ENCODE measurements around the gene ATP10A. TPM values are rescaled to one million over a fixed set of nuclear protein-coding genes. Genes with fewer than 3 reads are reported as not detected.

The ATP10A gene
- total RNA-seq, 1 experiment from 2014 or later, result 3.9 TPM

GRCh38 chr15:25787855-25788520 is 75.1 kb downstream of the ATP10A start:
- TF ChIP-seq, protein P1, sequence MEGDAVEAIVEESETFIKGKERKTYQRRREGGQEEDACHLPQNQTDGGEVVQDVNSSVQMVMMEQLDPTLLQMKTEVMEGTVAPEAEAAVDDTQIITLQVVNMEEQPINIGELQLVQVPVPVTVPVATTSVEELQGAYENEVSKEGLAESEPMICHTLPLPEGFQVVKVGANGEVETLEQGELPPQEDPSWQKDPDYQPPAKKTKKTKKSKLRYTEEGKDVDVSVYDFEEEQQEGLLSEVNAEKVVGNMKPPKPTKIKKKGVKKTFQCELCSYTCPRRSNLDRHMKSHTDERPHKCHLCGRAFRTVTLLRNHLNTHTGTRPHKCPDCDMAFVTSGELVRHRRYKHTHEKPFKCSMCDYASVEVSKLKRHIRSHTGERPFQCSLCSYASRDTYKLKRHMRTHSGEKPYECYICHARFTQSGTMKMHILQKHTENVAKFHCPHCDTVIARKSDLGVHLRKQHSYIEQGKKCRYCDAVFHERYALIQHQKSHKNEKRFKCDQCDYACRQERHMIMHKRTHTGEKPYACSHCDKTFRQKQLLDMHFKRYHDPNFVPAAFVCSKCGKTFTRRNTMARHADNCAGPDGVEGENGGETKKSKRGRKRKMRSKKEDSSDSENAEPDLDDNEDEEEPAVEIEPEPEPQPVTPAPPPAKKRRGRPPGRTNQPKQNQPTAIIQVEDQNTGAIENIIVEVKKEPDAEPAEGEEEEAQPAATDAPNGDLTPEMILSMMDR (conservative IDR thresholded peaks at IDR 0.05), result no peak
- Histone ChIP-seq H2BK12ac (ENCODE audit: insufficient read length, low read depth, low read length) (no peak overlapping the region), H3K23me2 (ENCODE audit: insufficient read length, low read depth, low read length, poor library complexity, severe bottlenecking) (no peaks in the 10 kb centered on the region), H2BK5ac (ENCODE audit: insufficient read length, low read length) (no peak overlapping the region), H4K5ac (ENCODE audit: insufficient read length, low read depth, low read length) (no peak overlapping the region), H3T11ph (ENCODE audit: low read length) (no peak overlapping the region), H3K4ac (ENCODE audit: low read depth, low read length) (no peak overlapping the region), H4K91ac (ENCODE audit: insufficient read length, low read depth, low read length) (no peak overlapping the region), H4K8ac (replicated peaks; ENCODE audit: insufficient read length, low read depth, low read length) (no peak overlapping the region), H3K4me1 (ENCODE audit: insufficient read depth, low read length) (peaks cover 6% of the 10 kb centered on the region; the same call in 1 of the 2 replicates), H4K20me1 (ENCODE audit: control insufficient read depth, insufficient read depth, insufficient read length) (no peaks in the 10 kb centered on the region), H3K14ac (ENCODE audit: insufficient read depth, low read length) (no peak overlapping the region), H3K27ac (ENCODE audit: insufficient read length, low read depth, low read length) (no peak overlapping the region), H3K79me1 (ENCODE audit: insufficient read depth, low read depth, low read length, poor library complexity, severe bottlenecking) (no peaks in the 10 kb centered on the region), H2AFZ (ENCODE audit: low read length) (no peak overlapping the region), H2BK120ac (ENCODE audit: low read depth, low read length, poor library complexity, severe bottlenecking) (no peak overlapping the region), H2BK20ac (ENCODE audit: low read depth, low read length, poor library complexity, severe bottlenecking) (no peak overlapping the region), H2BK15ac (ENCODE audit: low read depth, low read length) (no peak overlapping the region), H3K9me3 (ENCODE audit: control insufficient read depth, low read depth, low read length) (no peaks in the 10 kb centered on the region), H3K4me2 (ENCODE audit: insufficient read depth, insufficient read length, low read length) (no peak overlapping the region), H2AK5ac (ENCODE audit: insufficient read length, low read length) (no peak overlapping the region), H3K23ac (ENCODE audit: insufficient read length, low read depth, low read length) (no peak overlapping the region), H3K27me3 (ENCODE audit: insufficient read depth, low read length) (no peaks in the 10 kb centered on the region), H3K18ac (ENCODE audit: insufficient read length, low read depth, low read length) (no peak overlapping the region), H3K79me2 (ENCODE audit: insufficient read depth, low read length) (no peaks in the 10 kb centered on the region), H3K9ac (ENCODE audit: extremely low read depth, insufficient read length, low read length) (no peak overlapping the region), H3K56ac (ENCODE audit: insufficient read length, low read depth, low read length) (no peak overlapping the region)
- Mint-ChIP-seq H3K4me3 (no peak overlapping the region), H3K27ac (no peak overlapping the region), H3K9me3 (no peaks in the 10 kb centered on the region; a peak in 2 of 5 replicates), H3K27me3 (ENCODE audit: low read depth) (peaks cover 3% of the 10 kb centered on the region), H3K36me3 (ENCODE audit: insufficient read depth in 1 of 3, low read depth in 3 of 3) (no peaks in the 10 kb centered on the region; a peak in 1 of 7 replicates), H3K4me1 (peaks cover 37 to 52% of the 10 kb centered on the region in 2 experiments)
- no CpG with 5 or more reads among the region's 13 CpGs for WGBS (ENCODE audit: extremely low coverage, insufficient read length, low lambda C conversion rate)
- no peak for DNase-seq
